HCT116 (cell line): ENCODE results near the gene TBC1D28. TPM values are rescaled to one million over a fixed set of nuclear protein-coding genes. Genes with fewer than 3 reads are reported as not detected.
"Not testable (repeated sequence)": the region's sequence is repeated elsewhere in the genome, so short reads cannot be mapped to it uniquely, and the experiment has no call there.

ENCODE experiments used
- ATAC-seq: fragments of 200-7000 bp; cut with Tn5 transposase; 2 replicates; pipeline ENCODE4 v1.9.1; 2020; ENCODE audit warnings: mild to moderate bottlenecking, moderate library complexity
- BruUV-seq: library from RNA; stranded (reverse); fragments of 400-500 nt; replicated peaks from 2 replicates; lab custom pipeline; 2021; lab: Mats Ljungman, UMichigan
- CTCF ChIA-PET: fragments of 300-600 bp; sonication (Branson Sonifier 250); formaldehyde crosslinking; loops from one replicate; lab custom pipeline; 2021; ENCODE audit warnings: antibody characterized with exemption; lab: Charles Lee
- POLR2A ChIA-PET: fragments of 300-600, 350-600 bp; sonication (Branson Sonifier 250); formaldehyde crosslinking; loops from one replicate; lab custom pipeline; 2021; ENCODE audit warnings: antibody characterized with exemption; lab: Charles Lee
- RAD21 ChIA-PET, 2 experiments: fragments of 300-600 bp; sonication (Branson Sonifier 250); formaldehyde crosslinking; loops; one replicate each; lab custom pipeline; 2023; ENCODE audit warnings: low total read pairs in 2 of 2; ENCODE audit not compliant: uncharacterized antibody in 2 of 2, unreplicated experiment in 2 of 2, low non-redundant PET in 1 of 2; lab: Charles Lee
- DNase-seq: peaks from one replicate; pipeline ENCODE4 v3.0.0-alpha.2; 2010; ENCODE audit warnings: low read depth, low spot score
- H2AFZ ChIP-seq: fragments of 200-600 bp; shearing (Covaris generic), sonication (generic); 2 replicates; pipeline ENCODE4 v1.6.1; 2017; ENCODE audit warnings: low read depth, mixed run types, mixed read lengths, antibody characterized with exemption, low read length; ENCODE audit not compliant: poor library complexity, severe bottlenecking
- H3K27ac ChIP-seq: 2 replicates; pipeline ENCODE4 v1.5.1; 2012; ENCODE audit warnings: low read depth, low read length
- H3K27me3 ChIP-seq: fragments of 200-600 bp; sonication (generic); 2 replicates; pipeline ENCODE4 v1.6.1; 2016; ENCODE audit warnings: mixed run types, low read length, mixed read lengths; ENCODE audit not compliant: insufficient read depth
- H3K36me3 ChIP-seq, 2 experiments: fragments of 200-500 bp in 1 of 2; fragments of 200-600 bp in 1 of 2; sonication (Bioruptor generic) in 1 of 2; sonication (generic) in 1 of 2; 2 replicates each; pipeline versions ENCODE4 v1.5.1 to v1.6.1; 2014 to 2016; ENCODE audit warnings: low read length in 2 of 2, inconsistent platforms in 1 of 2, mixed read lengths in 1 of 2, mixed run types in 1 of 2; ENCODE audit not compliant: insufficient read depth in 2 of 2, control insufficient read depth in 1 of 2
- H3K4me1 ChIP-seq, 2 experiments: fragments of 200-600 bp in 1 of 2; sonication (generic) in 1 of 2; 2 replicates each; pipeline versions ENCODE4 v1.5.1 to v1.6.1; 2012 to 2017; ENCODE audit warnings: low read length in 2 of 2, inconsistent platforms in 1 of 2, mild to moderate bottlenecking in 1 of 2, mixed read lengths in 1 of 2, mixed run types in 1 of 2, moderate library complexity in 1 of 2; ENCODE audit not compliant: insufficient read depth in 2 of 2, control insufficient read depth in 1 of 2
- H3K4me2 ChIP-seq: fragments of 200-600 bp; sonication (generic); 2 replicates; pipeline ENCODE4 v1.6.1; 2017; ENCODE audit warnings: mixed run types, low read length, mixed read lengths
- H3K4me3 ChIP-seq, 2 experiments: fragments of 200-600 bp in 1 of 2; sonication (generic) in 1 of 2; replicated peaks in 1 of 2; 2 replicates each; pipeline ENCODE4 v1.5.1; 2011 to 2016; ENCODE audit warnings: low read length in 2 of 2, control low read depth in 1 of 2, low read depth in 1 of 2, mild to moderate bottlenecking in 1 of 2, mixed read lengths in 1 of 2, mixed run types in 1 of 2
- H3K79me2 ChIP-seq: fragments of 200-600 bp; sonication (generic); 2 replicates; pipeline ENCODE4 v1.6.1; 2017; ENCODE audit warnings: mild to moderate bottlenecking, mixed run types, low read length, moderate library complexity, mixed read lengths; ENCODE audit not compliant: insufficient read depth
- H3K9ac ChIP-seq: fragments of 200-600 bp; sonication (generic); 2 replicates; pipeline ENCODE4 v1.6.1; 2016; ENCODE audit warnings: low read length, mixed read lengths
- H3K9me2 ChIP-seq: fragments of 200-600 bp; sonication (generic), shearing (Covaris generic); 2 replicates; pipeline ENCODE4 v1.6.1; 2017; ENCODE audit warnings: mixed run types, mild to moderate bottlenecking, moderate library complexity; ENCODE audit not compliant: insufficient read depth
- H3K9me3 ChIP-seq, 2 experiments: fragments of 200-500 bp in 1 of 2; fragments of 200-600 bp in 1 of 2; sonication (Bioruptor generic) in 1 of 2; sonication (generic) in 1 of 2; 2 replicates each; pipeline ENCODE4 v1.6.1; 2014 to 2017; ENCODE audit warnings: low read length in 2 of 2, mixed read lengths in 2 of 2, inconsistent platforms in 1 of 2, low read depth in 1 of 2, mild to moderate bottlenecking in 1 of 2, mixed run types in 1 of 2, moderate library complexity in 1 of 2; ENCODE audit not compliant: control insufficient read depth in 1 of 2, insufficient read depth in 1 of 2
- H4K20me1 ChIP-seq: fragments of 200-600 bp; sonication (generic), shearing (Covaris generic); 2 replicates; pipeline ENCODE4 v1.6.1; 2017; ENCODE audit warnings: mixed run types, mild to moderate bottlenecking, moderate library complexity; ENCODE audit not compliant: insufficient read depth
- intact Hi-C: fragments of 100-400 bp; cut with micrococcal nuclease; formaldehyde crosslinking; loops from 2 replicates; pipeline ENCODE4 v1.10.0; 2022
- total RNA-seq: library from RNA; stranded (reverse); gene quantifications from one replicate; pipeline ENCODE4 v1.2.1, GENCODE V29; 2021; ENCODE audit not compliant: unreplicated experiment

The TBC1D28 gene
- total RNA-seq, 1 experiment from 2014 or later: not detected

- H3K4me3 ChIP-seq, H3K4me1 ChIP-seq, CTCF ChIA-PET, H3K4me2 ChIP-seq, H3K9ac ChIP-seq, intact Hi-C loops, H4K20me1 ChIP-seq, RAD21 ChIA-PET, ATAC-seq, POLR2A ChIA-PET, DNase-seq, H3K36me3 ChIP-seq, H3K9me3 ChIP-seq, H3K9me2 ChIP-seq, H3K27ac ChIP-seq, H3K79me2 ChIP-seq, H3K27me3 ChIP-seq, H2AFZ ChIP-seq, BruUV-seq: not testable (repeated sequence)
Observed at GRCh38 chr17:18613016-18613415, 31.2 kb downstream of the TBC1D28 start.

DNA sequence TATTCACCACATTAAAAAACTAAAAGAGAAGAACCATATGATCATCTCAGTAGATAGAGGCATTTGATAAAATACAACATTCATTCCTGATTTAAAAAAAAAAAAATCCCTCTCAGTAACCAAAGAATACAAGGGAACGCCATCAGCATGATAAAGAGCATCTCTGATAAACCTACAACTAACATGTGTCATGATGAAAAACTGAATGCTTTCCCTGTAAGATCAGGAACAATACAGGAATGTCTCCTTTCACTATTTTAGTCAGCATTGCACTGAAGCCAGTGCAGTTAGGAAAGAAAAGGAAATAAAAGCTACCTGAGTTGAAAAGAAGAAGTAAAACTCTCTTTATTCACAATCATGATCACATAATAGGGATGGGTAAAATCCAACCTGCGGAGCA lies 51.1 kb downstream of the TBC1D28 start:
- BruUV-seq, CTCF ChIA-PET, H3K4me1 ChIP-seq: not testable (repeated sequence)

More for the DNA sequence above, 51.1 kb downstream of the TBC1D28 start:
- H3K36me3 ChIP-seq, H3K27ac ChIP-seq, H4K20me1 ChIP-seq, H2AFZ ChIP-seq, H3K9me3 ChIP-seq, H3K79me2 ChIP-seq, H3K27me3 ChIP-seq, POLR2A ChIA-PET, RAD21 ChIA-PET, H3K4me2 ChIP-seq, intact Hi-C loops, ATAC-seq, H3K4me3 ChIP-seq, H3K9me2 ChIP-seq, H3K9ac ChIP-seq, DNase-seq: not testable (repeated sequence)

Other genes with a start within 250 kb of the TBC1D28 start
- gene LGALS9C, start 167.6 kb downstream of the TBC1D28 start, total RNA-seq: not detected
- 3.1 TPM for gene FOXO3B, start 37.9 kb upstream of the TBC1D28 start, total RNA-seq
- gene FBXW10, start 99.7 kb upstream of the TBC1D28 start, total RNA-seq: not detected
- 47.8 TPM for gene TVP23B, start 136.8 kb upstream of the TBC1D28 start, total RNA-seq
- gene PRPSAP2, start 213.7 kb upstream of the TBC1D28 start, total RNA-seq: 37.8 TPM